ENCODE results near the gene PSD4.

- TF ChIP-seq CTCF (IDR thresholded peaks at IDR 0.05 in 8 of 11, conservative IDR thresholded peaks at IDR 0.05 in 3 of 11) (no peak), POLR2AphosphoS5 (IDR thresholded peaks at IDR 0.05) (no peak), POLR2A (IDR thresholded peaks at IDR 0.05) (no peak)
Observed at GRCh38 chr2:113132414-113133021, 41.3 kb upstream of the PSD4 start.
